ENCODE data around the gene SETD1B.
"Not testable (repeated sequence)": the region's sequence is repeated elsewhere in the genome, so short reads cannot be mapped to it uniquely, and the experiment has no call there.

The SETD1B gene

GRCh38 chr12:121803861-121804416, at the start of gene SETD1B:
Gene SETD1B, plus strand, starts transcription at chr12:121804009. Its CDS starts 729 bp downstream, at chr12:121804738.
- no peak for TF ChIP-seq CTCF (IDR thresholded peaks at IDR 0.05; ENCODE audit: control insufficient read depth, insufficient read depth, low read depth, low read length, missing control alignments)
- H3K4me3 ChIP-seq (ENCODE audit: control insufficient read depth, low read depth, low read length), result peak within 1 kb of the TSS; percentile 70
- no peak for DNase-seq (ENCODE audit: low read depth)

DNA sequence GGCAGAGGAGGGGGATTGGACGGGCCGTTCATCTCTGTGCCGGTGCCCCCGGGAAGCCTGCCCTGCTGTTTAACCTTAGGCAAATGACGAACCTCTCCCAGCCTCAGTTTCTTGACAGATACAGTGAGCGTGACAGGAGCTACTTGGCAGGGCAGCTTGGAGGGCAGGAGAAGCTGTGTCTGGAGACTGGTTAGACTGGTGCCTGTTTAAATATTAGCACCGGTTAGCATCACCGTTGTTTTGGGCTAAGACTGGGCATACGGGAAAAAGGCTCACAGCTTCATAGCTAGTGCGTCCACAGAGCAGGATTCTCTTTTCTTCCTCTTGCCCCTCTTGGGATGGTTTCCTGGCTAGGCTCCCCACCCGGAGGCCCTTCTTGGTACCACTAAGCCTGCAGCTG, 49.0 kb upstream of the SETD1B start:
- H3K4me3 ChIP-seq (ENCODE audit: control insufficient read depth, low read depth, low read length), result no peak overlapping the region
- no peak for DNase-seq (ENCODE audit: low read depth)
- TF ChIP-seq CTCF (IDR thresholded peaks at IDR 0.05; ENCODE audit: control insufficient read depth, insufficient read depth, low read depth, low read length, missing control alignments), result no peak

GRCh38 chr12:121755591-121755990, 48.2 kb upstream of the SETD1B start:
- no peak for DNase-seq (ENCODE audit: low read depth)
- TF ChIP-seq CTCF (IDR thresholded peaks at IDR 0.05; ENCODE audit: control insufficient read depth, insufficient read depth, low read depth, low read length, missing control alignments), result no peak
- H3K4me3 ChIP-seq (ENCODE audit: control insufficient read depth, low read depth, low read length), result no peak overlapping the region

DNA sequence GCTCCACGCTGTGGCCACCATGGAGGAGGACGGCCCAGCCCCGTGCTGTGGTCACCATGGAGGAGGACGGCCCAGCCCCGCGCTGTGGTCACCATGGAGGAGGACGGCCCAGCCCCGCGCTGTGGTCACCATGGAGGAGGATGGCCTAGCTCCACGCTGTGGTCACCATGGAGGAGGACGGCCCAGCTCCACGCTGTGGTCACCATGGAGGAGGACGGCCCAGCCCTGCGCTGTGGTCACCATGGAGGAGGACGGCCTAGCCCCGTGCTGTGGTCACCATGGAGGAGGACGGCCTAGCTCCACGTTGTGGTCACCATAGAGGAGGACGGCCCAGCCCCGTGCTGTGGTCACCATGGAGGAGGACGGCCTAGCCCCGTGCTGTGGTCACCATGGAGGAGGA, 45.3 kb upstream of the SETD1B start:
- H3K4me3 ChIP-seq (ENCODE audit: control insufficient read depth, low read depth, low read length); DNase-seq (ENCODE audit: low read depth): not testable (repeated sequence)

DNA sequence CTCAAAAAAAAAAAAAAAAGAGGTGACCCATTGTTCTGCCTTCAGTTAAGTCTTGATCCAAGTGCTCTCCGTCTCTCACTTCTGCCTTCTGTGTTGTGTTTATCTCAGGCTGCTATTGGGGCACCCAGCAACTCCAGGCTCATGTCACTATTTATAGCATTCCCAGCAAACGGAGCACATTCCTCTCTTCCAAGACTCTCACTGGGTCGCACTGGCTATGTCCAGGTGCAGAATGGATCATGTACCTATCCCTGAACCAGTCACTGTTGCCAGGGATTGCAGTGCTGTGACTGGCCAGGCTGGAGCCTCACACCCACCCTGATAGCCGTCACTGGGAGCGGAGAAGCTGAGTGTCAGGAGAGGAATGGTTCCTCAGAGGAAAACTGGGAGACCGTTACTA, 41.5 kb upstream of the SETD1B start:
- no peak for TF ChIP-seq CTCF (IDR thresholded peaks at IDR 0.05; ENCODE audit: control insufficient read depth, insufficient read depth, low read depth, low read length, missing control alignments)
- no peak overlapping the region for H3K4me3 ChIP-seq (ENCODE audit: control insufficient read depth, low read depth, low read length)
- no peak for DNase-seq (ENCODE audit: low read depth)

- DNase-seq (ENCODE audit: low read depth), result no peak
- H3K4me3 ChIP-seq (ENCODE audit: control insufficient read depth, low read depth, low read length), result no peak overlapping the region
- no peak for TF ChIP-seq CTCF (IDR thresholded peaks at IDR 0.05; ENCODE audit: control insufficient read depth, insufficient read depth, low read depth, low read length, missing control alignments)
Observed at GRCh38 chr12:121764808-121765207, 39.0 kb upstream of the SETD1B start.

DNA sequence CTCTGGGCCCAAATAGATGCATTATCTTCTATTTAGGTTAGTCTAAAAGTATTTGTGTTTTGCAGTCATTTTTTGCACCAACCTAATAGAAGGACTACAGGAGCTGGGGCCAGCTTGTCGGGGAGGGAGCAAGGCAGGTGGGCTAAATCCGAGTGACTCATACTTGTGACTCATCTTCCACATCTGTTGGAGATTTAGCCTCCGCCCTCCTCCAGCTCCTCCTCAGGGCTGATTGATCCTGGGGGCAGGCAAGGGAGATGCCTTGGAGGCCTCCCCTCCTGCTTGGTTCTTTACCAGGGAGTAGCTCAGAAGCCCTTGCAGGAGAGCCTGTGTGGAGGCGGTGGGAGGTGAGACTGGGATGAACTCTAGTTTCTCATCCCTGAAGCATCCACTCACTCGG, 38.2 kb upstream of the SETD1B start:
- DNase-seq (ENCODE audit: low read depth), result peak; percentile 48
- no peak overlapping the region for H3K4me3 ChIP-seq (ENCODE audit: control insufficient read depth, low read depth, low read length)
- no peak for TF ChIP-seq CTCF (IDR thresholded peaks at IDR 0.05; ENCODE audit: control insufficient read depth, insufficient read depth, low read depth, low read length, missing control alignments)
